Stimulated activated CD4-positive, alpha-beta T cell treated with anti-CD3 and anti-CD28 coated beads, Interleukin-1b, Interleukin-23, amount 100 ng/mL, for 24 hours (primary cell): Measurements from ENCODE around the gene HCRTR1.

Source experiments
- DNase-seq, 4 experiments: peaks; one replicate each; pipeline ENCODE4 v3.0.0-alpha.2; 2020; ENCODE audit warnings: low read depth in 4 of 4, low spot score in 1 of 4

The HCRTR1 gene

GRCh38 chr1:31596737-31597097, 20.8 kb upstream of the HCRTR1 start:
- no peak for DNase-seq

GRCh38 chr1:31598980-31599379, 18.5 kb upstream of the HCRTR1 start:
- no peak for DNase-seq

DNA sequence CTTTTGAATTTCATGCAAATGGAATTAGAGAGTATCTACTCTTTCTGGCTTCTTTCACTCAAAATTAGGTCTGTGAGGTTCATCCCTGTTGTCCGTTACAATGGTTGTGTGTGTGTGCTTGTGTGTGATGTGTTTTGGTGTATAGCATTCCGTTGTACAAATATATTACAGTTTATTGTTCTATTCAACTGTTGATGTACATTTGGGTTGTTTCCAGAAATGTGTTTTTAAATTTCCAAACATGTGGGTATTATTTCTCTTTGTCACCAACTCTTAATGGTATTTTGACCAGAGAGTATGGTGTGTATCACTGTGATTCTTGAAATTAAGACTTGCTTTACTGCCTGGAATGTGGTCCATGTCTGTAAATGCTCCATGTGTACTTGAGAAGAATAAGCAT, 16.8 kb upstream of the HCRTR1 start:
- no peak for DNase-seq

- DNase-seq, result no peak
Observed at GRCh38 chr1:31602081-31602480, 15.4 kb upstream of the HCRTR1 start.

DNA sequence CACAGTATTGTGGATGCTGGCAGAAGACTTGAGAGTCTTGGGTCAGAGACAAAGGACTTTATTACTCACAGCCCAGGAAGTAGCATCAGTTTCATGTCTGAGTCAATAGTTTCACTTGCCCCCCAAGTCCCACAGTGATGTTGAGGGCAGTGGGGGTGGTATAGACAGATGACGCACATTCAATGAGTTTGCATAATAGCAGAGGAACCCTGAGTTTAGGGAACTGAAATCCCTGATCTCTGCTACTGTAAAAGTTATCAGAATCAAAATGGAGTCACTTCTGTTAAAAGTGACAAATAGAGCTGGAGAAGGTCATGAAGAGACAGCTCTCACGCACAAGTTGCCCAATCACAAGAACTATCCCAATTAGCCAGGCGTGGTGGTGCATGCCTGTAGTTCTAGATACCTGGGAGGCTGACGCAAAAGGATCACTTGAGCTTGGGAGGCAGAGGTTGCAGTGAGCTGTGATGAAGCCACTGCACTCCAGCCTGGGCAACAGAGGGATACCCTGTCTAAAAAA, 11.5 kb upstream of the HCRTR1 start:
- peak in 1 of 4 experiments; percentile 30 for DNase-seq

GRCh38 chr1:31607360-31607759, 10.1 kb upstream of the HCRTR1 start:
- no peak for DNase-seq

GRCh38 chr1:31609514-31610118, 7.9 kb upstream of the HCRTR1 start:
- DNase-seq, result no peak

DNA sequence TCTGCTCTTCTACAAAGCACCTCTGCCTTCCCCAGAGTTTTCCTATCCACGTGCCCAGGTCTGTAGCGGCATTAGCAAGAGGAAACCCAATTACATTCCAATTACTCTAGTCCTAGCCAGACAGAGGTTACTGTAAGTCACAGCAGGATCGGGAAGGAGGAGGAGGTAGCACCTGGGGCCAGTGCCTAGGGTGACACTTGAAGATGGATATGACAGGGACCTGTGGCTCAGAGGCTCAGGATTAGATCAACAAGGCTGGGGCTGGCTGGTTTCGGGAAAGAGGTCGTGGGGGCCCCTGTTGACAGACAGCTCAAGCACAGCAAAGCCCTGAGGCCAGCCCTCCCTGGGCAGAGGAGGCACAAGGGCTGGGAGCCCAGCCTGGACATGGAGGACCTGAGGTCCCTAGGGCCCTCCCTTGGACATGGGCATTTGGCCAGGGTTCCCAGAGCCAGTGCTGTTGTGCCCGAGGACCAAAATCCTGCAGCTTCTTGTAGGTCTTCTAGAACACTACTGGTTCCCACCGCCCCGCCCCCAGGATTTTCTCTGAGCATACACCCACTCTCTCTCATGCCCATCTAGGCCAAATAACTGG, 3.0 kb upstream of the HCRTR1 start:
- no peak for DNase-seq

GRCh38 chr1:31615414-31615813, 2.1 kb upstream of the HCRTR1 start:
- no peak for DNase-seq

- DNase-seq, result no peak
Observed at GRCh38 chr1:31615939-31616338, 1.6 kb upstream of the HCRTR1 start.

- peak; percentile 8 to 29 (median 20) for DNase-seq
Observed at GRCh38 chr1:31617916-31618746, 642 bp downstream of the HCRTR1 start.

DNA sequence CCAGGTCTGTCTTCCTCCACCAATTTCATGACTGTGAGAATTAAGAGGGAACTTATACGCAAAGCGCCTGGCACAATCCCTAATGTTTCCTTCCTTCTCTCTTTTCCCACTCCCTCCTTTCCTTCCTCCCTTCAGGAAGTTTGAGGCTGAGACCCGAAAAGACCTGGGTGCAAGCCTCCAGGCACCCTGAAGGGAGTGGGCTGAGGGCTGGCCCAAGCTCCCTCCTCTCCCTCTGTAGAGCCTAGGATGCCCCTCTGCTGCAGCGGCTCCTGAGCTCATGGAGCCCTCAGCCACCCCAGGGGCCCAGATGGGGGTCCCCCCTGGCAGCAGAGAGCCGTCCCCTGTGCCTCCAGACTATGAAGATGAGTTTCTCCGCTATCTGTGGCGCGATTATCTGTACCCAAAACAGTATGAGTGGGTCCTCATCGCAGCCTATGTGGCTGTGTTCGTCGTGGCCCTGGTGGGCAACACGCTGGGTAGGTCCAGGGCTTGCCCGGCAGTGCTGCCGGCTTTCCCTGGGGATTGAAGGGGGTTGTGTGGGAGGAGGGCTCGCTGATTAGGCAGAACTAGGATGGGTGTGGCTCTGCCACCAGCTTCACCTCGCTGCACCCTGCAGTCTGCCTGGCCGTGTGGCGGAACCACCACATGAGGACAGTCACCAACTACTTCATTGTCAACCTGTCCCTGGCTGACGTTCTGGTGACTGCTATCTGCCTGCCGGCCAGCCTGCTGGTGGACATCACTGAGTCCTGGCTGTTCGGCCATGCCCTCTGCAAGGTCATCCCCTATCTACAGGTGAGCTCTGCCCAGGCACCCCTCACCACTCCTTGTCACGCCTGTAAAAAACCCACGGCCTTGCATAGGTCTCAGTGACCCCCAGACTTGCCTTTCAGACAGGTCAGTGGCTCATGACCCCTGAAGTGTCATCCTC, 1.7 kb downstream of the HCRTR1 start:
- no peak for DNase-seq

- no peak for DNase-seq
Observed at GRCh38 chr1:31620631-31621497, 3.4 kb downstream of the HCRTR1 start.

GRCh38 chr1:31621498-31621820, 4.0 kb downstream of the HCRTR1 start:
- no peak for DNase-seq

- no peak for DNase-seq
Observed at GRCh38 chr1:31621847-31622730, 4.6 kb downstream of the HCRTR1 start.

GRCh38 chr1:31623365-31623764, 5.9 kb downstream of the HCRTR1 start:
- DNase-seq, result no peak

GRCh38 chr1:31624309-31624708, 6.8 kb downstream of the HCRTR1 start:
- DNase-seq, result no peak

DNA sequence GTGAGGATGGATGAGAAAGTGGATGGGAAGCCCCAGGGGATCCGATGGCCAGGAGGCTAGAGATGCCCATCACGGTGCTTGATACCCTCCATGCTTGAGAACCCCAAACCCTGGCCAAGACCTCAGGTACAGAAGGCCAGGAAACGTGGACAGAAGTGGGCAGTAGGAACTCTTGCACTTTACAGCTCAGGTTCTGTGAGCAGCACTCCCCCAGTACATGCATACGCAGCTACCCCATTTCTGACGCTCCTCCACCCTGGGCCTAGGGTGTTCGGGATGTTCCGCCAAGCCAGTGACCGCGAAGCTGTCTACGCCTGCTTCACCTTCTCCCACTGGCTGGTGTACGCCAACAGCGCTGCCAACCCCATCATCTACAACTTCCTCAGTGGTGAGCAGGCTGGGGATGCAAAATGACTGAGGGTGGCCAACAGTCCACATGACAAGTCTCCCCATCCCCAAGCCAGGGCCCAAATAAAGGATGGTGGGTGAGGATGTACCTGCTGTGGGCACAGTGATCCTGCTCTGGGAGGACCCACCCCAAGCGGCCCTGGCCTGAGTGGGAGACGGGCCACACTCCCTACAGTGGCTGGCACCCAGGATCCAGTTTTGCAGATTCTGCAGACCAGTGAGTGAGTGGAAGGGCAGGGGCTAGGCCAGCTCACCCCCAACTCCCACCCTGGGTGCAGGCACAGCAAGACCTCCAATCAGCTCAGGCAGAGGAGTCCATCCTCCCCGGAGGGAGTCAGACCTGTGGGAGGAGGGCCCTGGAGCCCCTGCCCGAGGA, 7.4 kb downstream of the HCRTR1 start:
- no peak for DNase-seq
